NCI-H1694 treated with DMSO at 0.1 percent for 48 hours (cell line): ENCODE measurements around the gene HK2.
"Not testable (repeated sequence)": the region's sequence is repeated elsewhere in the genome, so short reads cannot be mapped to it uniquely, and the experiment has no call there.

ENCODE experiments used
- DNase-seq: peaks from one replicate; lab custom pipeline; 2025; lab: John Stamatoyannopoulos, UW

The HK2 gene

DNA sequence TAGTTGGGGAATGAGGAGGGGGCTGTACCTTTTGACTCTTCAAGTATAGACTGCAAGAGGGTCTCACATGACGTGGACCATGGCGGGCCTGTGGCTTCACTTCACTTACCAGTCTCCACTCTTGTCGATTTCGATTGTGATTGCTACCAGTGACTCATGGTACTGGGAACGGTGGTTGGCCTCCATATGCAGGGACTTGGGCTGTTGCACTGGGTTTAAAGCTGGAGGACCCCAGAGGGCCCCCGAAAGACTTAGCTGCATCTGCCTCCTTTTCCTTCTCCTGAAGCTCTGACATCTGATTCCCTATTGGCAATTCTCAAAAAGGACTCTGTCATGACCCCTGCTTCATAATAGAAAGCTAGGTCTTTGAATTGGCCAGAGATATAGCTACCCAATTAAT, 43.4 kb downstream of the HK2 start:
- DNase-seq = no peak

DNA sequence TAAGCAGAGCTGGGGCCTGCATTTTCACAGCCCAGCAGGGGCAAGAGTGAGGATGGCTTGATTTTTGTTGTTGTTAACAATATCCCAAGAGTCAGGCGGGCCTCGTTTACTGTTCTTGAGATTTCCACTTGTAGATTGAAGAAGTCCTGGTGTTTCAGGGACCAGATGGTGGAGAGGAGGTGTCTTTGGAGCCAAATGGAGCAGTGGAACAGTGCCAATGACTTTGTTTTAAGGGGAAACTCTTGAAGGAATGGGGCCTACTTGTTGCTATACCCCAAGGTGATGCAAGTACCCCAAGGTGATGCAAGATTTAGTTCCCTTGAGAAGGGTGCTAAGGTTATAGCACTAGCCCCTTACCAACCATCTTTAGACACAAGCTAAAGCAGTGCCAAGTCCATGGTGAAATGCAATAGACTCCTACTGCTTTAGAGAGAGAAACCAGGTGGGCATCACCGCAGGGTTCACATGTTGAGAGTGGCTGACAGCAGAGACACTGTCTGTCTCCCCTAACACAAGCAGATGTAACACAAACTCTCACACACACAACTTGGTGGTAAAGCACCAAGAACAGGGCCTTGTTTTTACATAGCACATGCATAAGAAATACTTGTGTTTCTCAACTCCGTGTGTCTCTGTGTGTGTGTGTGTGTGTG, 44.0 kb downstream of the HK2 start:
- no peak for DNase-seq

DNA sequence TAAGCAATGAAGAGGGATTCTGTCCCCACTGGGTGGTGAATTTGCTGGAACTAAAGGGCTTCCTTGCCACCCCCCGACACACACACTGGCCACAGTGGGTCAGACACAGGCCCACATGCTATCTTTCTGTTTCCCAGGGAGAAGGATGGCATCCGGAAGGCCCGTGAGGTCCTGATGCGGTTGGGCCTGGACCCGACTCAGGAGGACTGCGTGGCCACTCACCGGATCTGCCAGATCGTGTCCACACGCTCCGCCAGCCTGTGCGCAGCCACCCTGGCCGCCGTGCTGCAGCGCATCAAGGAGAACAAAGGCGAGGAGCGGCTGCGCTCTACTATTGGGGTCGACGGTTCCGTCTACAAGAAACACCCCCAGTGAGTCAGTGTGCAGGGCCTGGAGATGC, 44.6 kb downstream of the HK2 start:
- no peak for DNase-seq

DNA sequence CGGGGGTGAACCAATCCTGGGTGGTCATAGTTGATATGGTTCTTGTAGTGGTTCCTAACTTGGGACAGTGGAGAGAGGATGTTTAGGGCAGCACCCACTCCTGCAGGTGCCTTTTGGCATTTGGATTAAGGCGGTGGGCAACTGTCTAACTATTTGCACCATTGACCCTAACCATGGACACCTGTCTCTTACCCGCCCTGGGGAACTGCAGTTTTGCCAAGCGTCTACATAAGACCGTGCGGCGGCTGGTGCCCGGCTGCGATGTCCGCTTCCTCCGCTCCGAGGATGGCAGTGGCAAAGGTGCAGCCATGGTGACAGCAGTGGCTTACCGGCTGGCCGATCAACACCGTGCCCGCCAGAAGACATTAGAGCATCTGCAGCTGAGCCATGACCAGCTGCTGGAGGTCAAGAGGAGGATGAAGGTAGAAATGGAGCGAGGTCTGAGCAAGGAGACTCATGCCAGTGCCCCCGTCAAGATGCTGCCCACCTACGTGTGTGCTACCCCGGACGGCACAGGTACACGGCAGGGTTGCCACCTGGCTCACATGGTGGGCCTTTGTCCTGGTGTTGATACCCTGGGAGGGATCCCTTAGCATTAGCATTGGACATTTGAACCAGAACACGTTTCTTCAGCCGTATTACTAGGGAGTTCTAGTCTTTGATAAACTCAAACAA, 46.3 kb downstream of the HK2 start:
- no peak for DNase-seq

DNA sequence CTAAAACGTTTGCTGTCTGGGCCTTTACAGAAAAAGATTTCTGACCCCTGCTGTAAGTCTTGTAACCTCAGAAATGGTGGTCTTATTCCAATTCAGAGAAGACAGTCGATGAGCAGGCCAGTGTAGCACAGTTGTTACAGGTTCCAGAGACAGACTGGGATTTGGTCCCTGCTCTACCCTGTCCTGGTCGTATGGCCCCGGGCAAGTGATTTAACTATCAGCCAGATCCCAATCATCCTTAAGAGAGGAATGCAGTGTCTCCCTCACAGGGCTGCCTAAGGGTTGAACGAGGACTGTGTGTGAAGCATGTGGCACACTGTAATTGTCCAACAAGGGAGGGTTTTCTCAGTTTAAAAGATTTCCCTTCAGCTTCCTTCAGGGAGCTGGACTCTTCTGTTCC, 47.2 kb downstream of the HK2 start:
- DNase-seq = no peak

DNA sequence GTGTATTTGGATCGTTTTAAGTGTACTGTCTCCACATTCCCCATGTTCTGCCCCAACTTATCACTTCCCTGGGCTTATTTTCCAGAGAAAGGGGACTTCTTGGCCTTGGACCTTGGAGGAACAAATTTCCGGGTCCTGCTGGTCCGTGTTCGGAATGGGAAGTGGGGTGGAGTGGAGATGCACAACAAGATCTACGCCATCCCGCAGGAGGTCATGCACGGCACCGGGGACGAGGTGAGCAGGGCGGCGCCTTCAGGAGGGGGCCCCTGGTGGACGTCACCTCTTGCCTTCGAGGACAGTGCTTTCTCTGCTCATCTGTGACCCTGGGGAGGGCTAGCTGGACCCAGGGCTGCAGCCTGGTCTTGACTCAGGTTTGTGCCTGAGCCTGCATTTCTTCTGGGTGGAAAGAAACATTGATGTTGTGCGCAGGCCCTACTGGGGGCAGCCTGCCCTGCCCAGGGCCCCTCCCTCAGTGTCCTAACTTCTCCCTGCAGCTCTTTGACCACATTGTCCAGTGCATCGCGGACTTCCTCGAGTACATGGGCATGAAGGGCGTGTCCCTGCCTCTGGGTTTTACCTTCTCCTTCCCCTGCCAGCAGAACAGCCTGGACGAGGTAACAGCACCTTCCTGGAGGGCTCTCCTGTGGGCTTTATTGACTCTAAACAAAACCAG, 47.8 kb downstream of the HK2 start:
- no peak for DNase-seq

DNA sequence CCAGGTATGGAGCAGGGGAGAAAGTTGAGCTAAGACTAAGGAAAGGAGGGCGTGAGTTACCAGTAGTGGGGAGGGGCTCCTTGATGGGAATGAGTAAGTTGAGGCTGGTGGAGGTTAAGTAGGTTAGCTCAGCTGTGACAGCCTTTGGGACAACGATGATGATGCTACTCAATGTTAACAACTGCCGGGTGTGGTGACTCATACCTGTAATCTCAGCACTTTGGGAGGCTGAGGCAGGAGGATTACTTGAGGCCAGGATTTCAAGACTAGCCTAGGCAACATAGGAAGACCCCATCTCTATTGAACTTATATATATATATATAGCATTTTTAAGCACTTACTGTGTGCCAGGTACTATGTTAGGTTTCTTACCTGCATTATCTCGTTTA, 48.4 kb downstream of the HK2 start:
- no peak for DNase-seq

DNA sequence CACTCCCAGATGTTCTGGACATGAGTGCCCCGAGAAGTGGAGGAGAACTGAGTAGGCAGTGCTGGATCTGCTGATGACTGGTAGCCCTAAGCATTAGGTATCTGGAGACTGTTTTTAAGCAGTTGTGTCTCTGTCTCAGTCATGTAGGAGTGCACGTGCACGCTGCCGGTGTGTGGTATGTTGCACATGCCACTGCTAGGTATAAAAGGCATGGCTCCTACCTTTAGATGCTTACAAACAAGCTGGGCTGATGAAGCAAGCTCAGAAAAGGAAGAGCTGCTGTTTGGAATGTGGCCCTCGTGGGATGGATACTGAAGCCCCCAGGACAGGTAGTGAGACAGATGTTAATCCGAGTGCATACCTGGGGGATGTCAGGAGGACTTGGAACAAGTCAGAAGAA, 49.1 kb downstream of the HK2 start:
- no peak for DNase-seq

DNA sequence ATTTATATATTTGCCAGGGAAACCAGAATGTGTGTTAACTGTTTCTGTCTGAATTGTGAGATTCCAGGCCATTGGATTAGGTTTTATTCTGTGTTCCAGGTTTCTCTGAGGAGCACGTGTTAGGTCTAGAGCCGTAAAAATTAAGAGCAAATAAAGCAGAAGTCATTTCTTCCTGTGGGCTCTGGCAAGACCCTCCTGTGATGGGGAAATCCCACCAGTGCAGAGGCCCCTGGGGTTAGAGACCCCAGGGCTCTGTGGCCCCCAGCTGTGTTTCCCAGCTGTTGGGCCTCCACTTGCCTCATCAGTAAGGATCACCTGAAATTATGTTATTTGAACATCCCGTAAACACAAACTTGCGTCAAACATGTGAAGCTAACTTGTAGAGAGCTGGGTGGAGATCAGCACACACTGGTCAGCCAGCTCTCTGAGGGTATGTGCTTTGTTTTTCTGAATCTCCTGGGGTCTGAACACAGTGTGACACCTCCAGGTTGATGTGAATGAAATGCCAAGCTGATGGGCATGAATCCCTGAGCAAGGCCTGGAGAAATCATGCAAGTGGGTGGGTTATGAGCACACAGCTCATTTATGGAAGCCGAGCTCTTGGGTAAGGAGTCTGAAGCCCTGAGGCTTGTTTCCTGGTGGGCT, 50.3 kb downstream of the HK2 start:
- no peak for DNase-seq

DNA sequence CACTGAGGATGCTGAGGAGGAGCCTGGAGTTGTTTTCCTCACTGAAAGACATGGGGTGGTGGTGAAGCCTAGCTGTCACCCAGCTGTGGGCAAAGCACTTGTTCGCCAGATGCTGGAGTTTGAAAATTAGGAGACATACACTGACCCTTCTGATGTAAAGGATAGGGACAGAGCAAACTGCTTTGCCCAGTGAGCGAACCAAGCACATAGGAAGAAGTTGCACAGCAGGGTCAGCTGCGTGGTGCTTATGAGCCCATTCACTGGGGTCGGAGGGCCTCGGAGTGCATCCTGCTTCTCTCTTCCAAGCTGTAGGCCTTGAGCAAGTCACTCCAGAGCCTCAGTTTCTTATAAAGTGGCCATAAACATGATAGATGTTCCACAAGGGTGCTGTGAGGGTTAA, 50.9 kb downstream of the HK2 start:
- no peak for DNase-seq

DNA sequence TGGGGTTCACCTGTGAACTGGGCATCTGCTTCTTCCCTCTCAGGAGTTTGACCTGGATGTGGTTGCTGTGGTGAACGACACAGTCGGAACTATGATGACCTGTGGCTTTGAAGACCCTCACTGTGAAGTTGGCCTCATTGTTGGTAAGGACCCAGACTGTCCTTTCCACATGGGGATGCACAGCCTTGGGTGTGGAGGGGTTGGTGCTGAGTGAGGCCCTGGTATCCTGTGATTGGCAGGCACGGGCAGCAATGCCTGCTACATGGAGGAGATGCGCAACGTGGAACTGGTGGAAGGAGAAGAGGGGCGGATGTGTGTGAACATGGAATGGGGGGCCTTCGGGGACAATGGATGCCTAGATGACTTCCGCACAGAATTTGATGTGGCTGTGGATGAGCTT, 52.3 kb downstream of the HK2 start:
- no peak for DNase-seq

DNA sequence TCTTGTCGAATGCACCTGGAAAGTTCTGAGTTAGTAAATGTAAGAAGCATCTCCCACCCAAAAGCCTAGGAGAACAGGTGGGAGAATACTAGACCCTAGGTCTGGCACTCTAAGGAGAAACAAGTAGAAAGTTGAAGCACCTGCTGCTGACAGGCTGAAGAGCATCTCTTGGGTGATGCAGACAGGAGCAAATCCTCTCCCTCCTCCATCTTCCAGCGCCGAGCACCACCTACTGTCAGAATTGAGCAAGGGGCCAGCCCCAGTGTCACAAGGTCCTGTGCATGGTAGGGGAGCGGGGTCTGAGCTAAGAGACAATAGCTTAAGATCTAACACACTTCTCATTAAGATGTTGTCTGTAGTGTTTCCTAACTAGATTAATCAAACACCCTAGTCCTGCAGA, 52.9 kb downstream of the HK2 start:
- DNase-seq = no peak

DNA sequence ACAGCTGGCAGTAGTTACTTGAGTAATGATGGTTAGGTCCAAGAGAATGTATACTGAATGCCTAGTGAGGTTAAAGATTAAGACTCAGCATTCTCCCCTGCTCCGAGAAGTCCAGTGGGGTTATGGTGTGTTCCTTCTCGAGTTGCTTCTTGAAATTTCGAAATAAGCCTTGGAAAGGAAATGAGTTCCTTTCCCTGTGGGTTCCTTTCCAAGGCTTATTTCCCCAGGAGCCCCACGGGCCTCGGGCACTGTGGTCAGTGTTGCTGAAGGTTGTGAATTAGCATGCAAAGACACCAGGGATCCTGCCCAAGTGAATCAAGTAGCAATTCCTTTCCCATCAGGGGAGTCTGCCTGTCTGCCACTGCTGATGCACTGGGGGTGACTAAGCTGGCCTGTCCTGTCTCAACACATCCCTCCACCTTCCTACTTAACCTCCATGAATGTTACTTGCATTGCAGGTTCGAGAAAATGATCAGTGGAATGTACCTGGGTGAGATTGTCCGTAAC, 53.6 kb downstream of the HK2 start:
- DNase-seq = no peak

DNA sequence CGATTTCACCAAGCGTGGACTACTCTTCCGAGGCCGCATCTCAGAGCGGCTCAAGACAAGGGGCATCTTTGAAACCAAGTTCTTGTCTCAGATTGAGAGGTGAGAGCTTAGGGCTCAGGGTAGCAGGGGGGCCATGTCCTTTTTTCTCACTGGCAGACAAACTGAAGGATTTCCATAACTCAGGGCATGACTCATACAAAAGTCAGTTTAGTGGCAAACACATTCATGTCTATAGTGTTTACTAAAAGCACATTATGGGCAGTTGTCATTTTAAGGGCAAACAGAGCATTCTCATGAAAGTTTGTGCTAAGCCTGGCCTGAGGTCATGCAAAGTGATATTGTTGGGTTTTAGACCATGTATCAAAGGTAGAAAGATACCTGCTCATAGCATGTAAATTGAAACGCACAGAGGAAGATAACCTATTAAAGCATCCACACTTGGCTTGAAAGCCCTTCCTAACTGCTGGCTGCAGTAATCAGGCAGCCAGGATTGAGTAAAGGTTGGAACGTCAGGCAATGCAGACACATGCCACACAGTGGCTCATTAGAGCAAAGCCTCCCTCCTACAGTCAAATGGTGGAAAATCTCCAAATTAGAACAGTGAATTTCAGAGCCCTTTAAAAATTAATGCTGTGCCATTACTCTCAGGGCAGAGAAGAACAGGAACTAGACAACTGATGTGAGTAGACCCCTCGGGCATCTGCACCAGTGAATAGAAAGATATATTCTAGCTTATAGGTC, 54.2 kb downstream of the HK2 start:
- DNase-seq = no peak

DNA sequence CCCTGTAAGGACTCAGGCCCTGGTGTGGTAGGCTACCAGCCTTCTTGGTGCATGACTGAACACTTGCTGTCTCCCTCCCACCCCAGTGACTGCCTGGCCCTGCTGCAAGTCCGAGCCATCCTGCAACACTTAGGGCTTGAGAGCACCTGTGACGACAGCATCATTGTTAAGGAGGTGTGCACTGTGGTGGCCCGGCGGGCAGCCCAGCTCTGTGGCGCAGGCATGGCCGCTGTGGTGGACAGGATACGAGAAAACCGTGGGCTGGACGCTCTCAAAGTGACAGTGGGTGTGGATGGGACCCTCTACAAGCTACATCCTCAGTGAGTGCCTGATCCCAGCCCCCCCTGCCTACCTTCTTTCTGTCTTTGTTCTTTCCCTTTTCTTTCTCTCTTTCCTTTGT, 55.2 kb downstream of the HK2 start:
- no peak for DNase-seq

DNA sequence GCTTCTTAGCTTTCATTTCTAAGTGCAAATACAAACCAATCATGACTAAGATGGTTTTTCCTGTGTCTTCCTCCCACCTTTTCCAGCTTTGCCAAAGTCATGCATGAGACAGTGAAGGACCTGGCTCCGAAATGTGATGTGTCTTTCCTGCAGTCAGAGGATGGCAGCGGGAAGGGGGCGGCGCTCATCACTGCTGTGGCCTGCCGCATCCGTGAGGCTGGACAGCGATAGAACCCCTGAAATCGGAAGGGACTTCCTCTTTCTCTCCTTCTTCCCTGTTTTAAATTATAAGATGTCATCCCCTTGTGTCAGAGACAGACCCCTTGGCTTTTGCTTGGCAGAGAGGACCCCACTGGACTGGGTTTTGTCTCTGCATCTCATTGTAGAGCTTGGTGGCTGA, 56.8 kb downstream of the HK2 start:
- no peak for DNase-seq

DNA sequence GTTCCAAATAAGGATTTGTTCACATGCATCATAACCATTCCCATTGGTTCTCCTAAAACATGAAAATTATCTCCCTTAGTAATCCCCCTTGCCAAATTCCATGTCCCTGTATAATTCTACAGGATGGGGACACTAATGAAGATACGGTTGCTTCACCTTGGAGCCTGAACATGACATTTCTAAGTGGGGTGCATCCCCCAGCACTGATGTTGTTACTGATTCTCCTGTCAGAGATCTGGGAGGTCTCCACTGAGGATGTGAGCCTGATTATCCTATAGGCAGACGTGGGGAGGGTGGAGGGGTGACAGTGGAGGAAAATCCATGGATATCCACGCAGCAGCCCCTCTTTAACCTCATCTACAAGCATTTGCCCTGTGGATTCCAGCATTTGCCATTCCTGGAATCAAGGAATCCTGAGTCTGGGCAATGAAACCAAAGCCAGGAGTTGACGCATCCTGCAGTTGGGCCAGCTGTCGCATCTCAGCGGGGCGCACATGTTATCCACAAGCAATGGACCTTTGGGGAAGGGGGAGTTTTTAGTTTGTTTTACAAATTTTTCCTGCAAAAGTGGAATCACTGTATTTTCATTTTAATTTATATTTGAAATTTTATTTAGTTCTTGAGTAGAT, 57.3 kb downstream of the HK2 start:
- no peak for DNase-seq

DNA sequence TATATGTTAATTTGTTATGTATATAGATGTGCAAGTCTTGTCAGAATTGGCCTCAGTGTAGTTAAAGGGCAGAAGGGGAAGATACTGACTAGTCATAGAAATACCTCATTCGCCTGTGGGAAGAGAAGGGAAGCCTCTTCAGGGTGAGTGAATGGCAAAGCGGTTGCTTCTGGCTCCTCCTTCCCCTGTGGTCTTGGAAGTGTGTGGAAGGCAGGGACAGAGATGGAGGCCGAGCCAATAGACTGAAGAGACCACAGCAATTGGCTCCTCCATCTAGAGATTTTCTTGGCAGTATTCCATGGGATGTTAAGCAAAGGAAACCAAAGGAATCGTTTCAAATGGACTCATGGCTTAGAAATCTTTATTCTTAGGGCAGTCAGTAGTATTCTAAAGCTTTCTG, 57.9 kb downstream of the HK2 start:
- not testable (repeated sequence) for DNase-seq

DNA sequence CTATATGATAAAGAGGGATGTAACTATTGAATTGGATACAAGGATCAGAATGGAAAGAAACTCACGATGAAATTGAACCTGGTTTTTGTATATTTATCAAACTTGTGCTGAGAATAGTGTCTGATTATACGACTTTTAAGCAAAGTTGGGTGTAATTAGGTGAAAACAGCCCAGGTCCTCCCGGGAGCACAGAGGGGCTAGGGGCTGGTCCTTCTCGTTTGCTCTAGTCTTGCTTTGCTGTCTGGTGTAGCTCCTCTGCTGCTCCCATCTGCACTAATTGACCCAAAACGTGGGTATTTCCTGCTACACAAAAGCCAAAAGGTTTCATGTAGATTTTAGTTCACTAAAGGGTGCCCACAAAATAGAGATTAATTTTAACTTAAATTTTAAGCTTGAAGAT, 58.7 kb downstream of the HK2 start:
- DNase-seq = no peak

DNA sequence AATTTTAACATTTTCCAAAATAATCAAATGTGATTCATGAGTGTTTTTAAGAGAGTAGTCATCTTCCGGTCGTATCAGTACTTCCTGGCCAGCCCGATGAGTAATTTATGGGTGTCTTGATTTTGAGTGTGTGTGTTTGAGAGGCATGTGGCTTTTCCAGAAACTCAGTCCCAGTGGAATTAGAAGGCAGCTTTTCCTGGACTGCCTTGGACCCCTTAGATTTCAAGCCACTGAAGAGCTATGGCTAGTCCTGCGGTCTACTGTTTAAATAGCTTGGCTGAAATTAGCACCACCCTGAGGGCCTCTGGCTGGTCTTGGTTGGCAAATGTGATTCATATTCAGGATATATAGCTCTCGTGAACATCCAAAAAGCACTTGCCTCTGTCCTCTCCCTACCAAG, 59.4 kb downstream of the HK2 start:
- no peak for DNase-seq

DNA sequence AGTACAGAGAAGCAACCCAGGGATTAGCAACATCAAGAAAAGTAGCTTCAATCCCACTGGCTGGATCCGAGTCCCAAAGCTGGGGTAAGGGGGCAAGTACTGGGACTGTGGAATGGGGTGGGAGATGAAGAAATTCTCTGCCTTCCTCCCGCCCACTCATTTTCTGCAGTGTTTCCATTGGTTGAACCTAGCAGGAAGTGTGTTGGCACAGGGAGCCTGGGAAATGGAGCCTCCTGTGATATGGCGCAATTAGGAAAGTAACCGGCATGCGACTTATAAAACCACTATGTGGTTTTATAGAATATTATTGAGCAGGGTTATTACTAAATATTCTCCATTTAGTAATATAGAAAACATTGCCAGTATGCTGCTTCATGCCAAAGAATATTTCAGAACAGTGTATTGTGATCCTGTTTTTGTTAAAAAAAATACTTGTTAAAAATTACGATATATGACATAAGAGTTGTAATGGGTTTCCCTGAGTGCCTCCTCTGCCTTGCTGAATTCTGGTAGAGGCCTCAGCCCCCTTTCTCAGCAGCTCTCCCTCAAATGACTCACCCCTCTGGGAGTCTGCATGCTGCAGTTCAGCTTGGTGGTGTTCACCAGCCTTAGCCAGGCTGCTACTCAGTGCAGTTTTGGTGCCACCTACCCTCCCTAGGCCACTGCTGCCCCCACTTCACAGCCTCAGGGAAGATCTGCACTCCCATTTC, 60.5 kb downstream of the HK2 start:
- DNase-seq = no peak
